Osteoblast (primary cell): Measurements from ENCODE around the gene IL17RD. TPM values are rescaled to one million over a fixed set of nuclear protein-coding genes. Genes with fewer than 3 reads are reported as not detected.

Source experiments
- DNase-seq: peaks from one replicate; pipeline ENCODE4 v3.0.0; 2011; ENCODE audit warnings: low spot score, mixed read lengths; ENCODE audit not compliant: insufficient read length; ENCODE audit errors: missing footprints
- H2AFZ ChIP-seq: 2 replicates; pipeline ENCODE4 v1.6.0; 2011; ENCODE audit warnings: mild to moderate bottlenecking, low read length
- H3K27ac ChIP-seq: 2 replicates; pipeline ENCODE4 v1.5.1; 2011; ENCODE audit warnings: mild to moderate bottlenecking, low read depth, low read length, moderate library complexity
- H3K27me3 ChIP-seq: 2 replicates; pipeline ENCODE4 v1.6.0; 2012; ENCODE audit warnings: mild to moderate bottlenecking, control low read depth, inconsistent platforms, low read length, moderate library complexity; ENCODE audit not compliant: insufficient read depth
- H3K36me3 ChIP-seq: 2 replicates; pipeline ENCODE4 v1.5.1; 2011; ENCODE audit warnings: mild to moderate bottlenecking, low read length, control low read depth, moderate library complexity; ENCODE audit not compliant: insufficient read depth
- H3K4me1 ChIP-seq: 2 replicates; pipeline ENCODE4 v1.5.1; 2011; ENCODE audit warnings: mild to moderate bottlenecking, low read length, control low read depth, moderate library complexity; ENCODE audit not compliant: insufficient read depth
- H3K4me2 ChIP-seq: 2 replicates; pipeline ENCODE4 v1.6.0; 2011; ENCODE audit warnings: mild to moderate bottlenecking, low read length; ENCODE audit not compliant: insufficient read depth
- H3K4me3 ChIP-seq: fragments of 200-600 bp; sonication (generic); 3 replicates; pipeline ENCODE4 v1.5.1; 2012; ENCODE audit warnings: mild to moderate bottlenecking, low read length, inconsistent platforms; ENCODE audit not compliant: insufficient read depth
- H3K79me2 ChIP-seq: 2 replicates; pipeline ENCODE4 v1.6.0; 2012; ENCODE audit warnings: mild to moderate bottlenecking, low read length, control low read depth, inconsistent platforms; ENCODE audit not compliant: insufficient read depth
- H3K9me3 ChIP-seq: 2 replicates; pipeline ENCODE4 v1.5.1; 2011; ENCODE audit warnings: low read depth, low read length, control low read depth
- H4K20me1 ChIP-seq: 2 replicates; pipeline ENCODE4 v1.6.0; 2012; ENCODE audit warnings: mild to moderate bottlenecking, low read length, control low read depth; ENCODE audit not compliant: insufficient read depth
- CTCF ChIP-seq: IDR thresholded peaks from 2 replicates; pipeline ENCODE4 v1.5.1; 2011; ENCODE audit warnings: mild to moderate bottlenecking, low read depth, low read length, moderate library complexity; ENCODE audit errors: extremely low read depth
- total RNA-seq: library from RNA; depleted of rRNA; stranded (reverse); fragments of >200 nt; gene quantifications from 2 replicates; pipeline ENCODE4 v1.2.3, GENCODE V29; 2012

IL17RD gene
- total RNA-seq, 1 donor = 2.2 TPM

- Histone ChIP-seq H3K4me2 (no peak overlapping the region), H3K9me3 (no peaks in the 10 kb centered on the region), H3K4me3 (no peak overlapping the region), H3K27me3 (no peaks in the 10 kb centered on the region), H2AFZ (no peak overlapping the region), H3K4me1 (no peaks in the 10 kb centered on the region), H3K27ac (no peak overlapping the region), H4K20me1 (no peaks in the 10 kb centered on the region), H3K79me2 (no peaks in the 10 kb centered on the region), H3K36me3 (no peaks in the 10 kb centered on the region)
- no peak for DNase-seq
- TF ChIP-seq CTCF = no peak
Observed at GRCh38 chr3:57098418-57099310, 66.5 kb downstream of the IL17RD start.

GRCh38 chr3:57097536-57097935 is 67.6 kb downstream of the IL17RD start:
- Histone ChIP-seq H3K4me3 (no peak overlapping the region), H3K4me1 (no peaks in the 10 kb centered on the region), H3K27me3 (no peaks in the 10 kb centered on the region), H3K36me3 (no peaks in the 10 kb centered on the region), H3K79me2 (no peaks in the 10 kb centered on the region), H3K27ac (no peak overlapping the region), H2AFZ (no peak overlapping the region), H3K4me2 (no peak overlapping the region), H3K9me3 (no peaks in the 10 kb centered on the region), H4K20me1 (no peaks in the 10 kb centered on the region)
- no peak for TF ChIP-seq CTCF
- no peak for DNase-seq

GRCh38 chr3:57095363-57095762 is 69.8 kb downstream of the IL17RD start:
- H3K27me3 ChIP-seq = no peaks in the 10 kb centered on the region
- H3K79me2 ChIP-seq = no peaks in the 10 kb centered on the region
- no peaks in the 10 kb centered on the region for H3K9me3 ChIP-seq
- peaks cover 7% of the 10 kb centered on the region for H3K4me1 ChIP-seq
- no peak for DNase-seq
- H3K27ac ChIP-seq = no peak overlapping the region
- H4K20me1 ChIP-seq = no peaks in the 10 kb centered on the region
- H3K36me3 ChIP-seq = no peaks in the 10 kb centered on the region
- H3K4me2 ChIP-seq = no peak overlapping the region
- H3K4me3 ChIP-seq = no peak overlapping the region
- TF ChIP-seq CTCF = no peak
- H2AFZ ChIP-seq = no peak overlapping the region

GRCh38 chr3:57094575-57094974 is 70.6 kb downstream of the IL17RD start:
- no peak for TF ChIP-seq CTCF
- Histone ChIP-seq H3K79me2 (no peaks in the 10 kb centered on the region), H3K4me1 (peaks cover 7% of the 10 kb centered on the region), H3K4me3 (no peak overlapping the region), H3K36me3 (no peaks in the 10 kb centered on the region), H3K4me2 (peak overlapping the region; percentile 2), H3K9me3 (no peaks in the 10 kb centered on the region), H2AFZ (peak overlapping the region; percentile 39), H3K27me3 (no peaks in the 10 kb centered on the region), H4K20me1 (no peaks in the 10 kb centered on the region), H3K27ac (no peak overlapping the region)
- peak; percentile 83 for DNase-seq
